IPS-18c (cell line): ENCODE data around the gene DMC1.

Experiments used
- H3K4me3 ChIP-seq: 2 replicates; pipeline ENCODE4 v1.7.0; 2013; ENCODE audit warnings: low read depth, mild to moderate bottlenecking, low read length, moderate library complexity; ENCODE audit not compliant: insufficient read depth
- H3K9me3 ChIP-seq: one replicate; pipeline ENCODE4 v1.6.1; 2013; ENCODE audit warnings: mild to moderate bottlenecking, low read length, moderate library complexity; ENCODE audit not compliant: control insufficient read depth, insufficient read depth

Gene DMC1

DNA sequence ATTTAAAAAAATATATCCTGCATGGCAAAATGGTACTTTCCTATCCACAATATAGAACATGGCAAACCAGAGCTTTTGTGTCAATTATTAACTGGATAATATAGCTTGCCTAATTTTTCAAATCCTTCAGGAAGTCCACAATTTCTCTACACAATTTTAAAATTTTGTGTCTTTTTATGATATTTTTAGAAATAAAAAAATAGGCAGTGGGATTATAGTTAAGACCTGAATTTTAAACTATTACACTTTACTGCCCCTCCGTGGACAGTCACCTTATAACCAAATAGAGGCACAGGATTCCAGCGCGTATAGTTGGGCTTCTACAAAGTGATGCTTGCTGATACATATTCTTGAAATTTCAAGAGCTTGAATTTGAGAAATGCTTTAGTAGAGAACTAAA, 2.1 kb upstream of the DMC1 start:
- no peaks in the 10 kb centered on the region for H3K9me3 ChIP-seq

GRCh38 chr22:38570779-38571364, 889 bp upstream of the DMC1 start:
- no peaks in the 10 kb centered on the region for H3K9me3 ChIP-seq
- H3K4me3 ChIP-seq, result peak overlapping the region; percentile 83

More for the DNA sequence above, 2.1 kb upstream of the DMC1 start:
- no peak overlapping the region for H3K4me3 ChIP-seq

DNA sequence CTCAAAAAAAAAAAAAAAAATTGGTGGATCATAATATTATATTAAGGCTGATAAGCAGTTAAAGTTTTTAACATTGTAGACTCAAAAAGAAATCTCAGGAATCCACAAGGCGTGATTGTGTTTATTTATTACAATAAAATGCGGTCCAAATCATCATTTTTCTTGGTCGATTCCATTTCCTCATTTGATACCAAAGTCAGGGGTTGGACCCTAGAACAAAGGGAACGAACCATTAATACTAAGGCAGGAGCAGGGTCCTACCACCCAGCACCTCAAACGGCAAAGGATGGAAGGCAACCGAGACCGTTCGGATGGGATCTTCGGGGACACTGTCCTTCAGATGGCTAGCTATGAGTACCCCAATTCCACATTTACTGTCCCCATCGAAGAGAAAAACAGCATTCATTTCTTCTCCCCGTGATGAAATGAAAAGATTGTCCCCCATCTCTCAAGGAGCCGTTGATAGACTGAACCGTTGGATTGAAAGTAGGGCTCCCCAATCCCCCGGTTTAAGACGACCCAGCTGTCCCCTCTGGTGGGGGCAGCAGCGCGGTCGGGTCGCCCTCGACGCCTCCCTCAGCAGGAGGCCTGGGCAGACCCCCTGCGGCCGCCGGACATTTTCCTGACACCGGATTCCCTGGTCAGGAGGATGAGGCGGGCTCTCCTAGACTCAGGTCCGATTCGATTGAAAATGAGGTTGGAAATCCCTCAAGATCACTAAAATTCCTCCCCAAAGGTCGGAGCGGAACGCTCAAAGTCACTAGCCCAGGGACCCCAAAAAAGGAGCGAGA, 607 bp downstream of the DMC1 start:
- peak overlapping the region; percentile 83 for H3K4me3 ChIP-seq
- no peaks in the 10 kb centered on the region for H3K9me3 ChIP-seq

DNA sequence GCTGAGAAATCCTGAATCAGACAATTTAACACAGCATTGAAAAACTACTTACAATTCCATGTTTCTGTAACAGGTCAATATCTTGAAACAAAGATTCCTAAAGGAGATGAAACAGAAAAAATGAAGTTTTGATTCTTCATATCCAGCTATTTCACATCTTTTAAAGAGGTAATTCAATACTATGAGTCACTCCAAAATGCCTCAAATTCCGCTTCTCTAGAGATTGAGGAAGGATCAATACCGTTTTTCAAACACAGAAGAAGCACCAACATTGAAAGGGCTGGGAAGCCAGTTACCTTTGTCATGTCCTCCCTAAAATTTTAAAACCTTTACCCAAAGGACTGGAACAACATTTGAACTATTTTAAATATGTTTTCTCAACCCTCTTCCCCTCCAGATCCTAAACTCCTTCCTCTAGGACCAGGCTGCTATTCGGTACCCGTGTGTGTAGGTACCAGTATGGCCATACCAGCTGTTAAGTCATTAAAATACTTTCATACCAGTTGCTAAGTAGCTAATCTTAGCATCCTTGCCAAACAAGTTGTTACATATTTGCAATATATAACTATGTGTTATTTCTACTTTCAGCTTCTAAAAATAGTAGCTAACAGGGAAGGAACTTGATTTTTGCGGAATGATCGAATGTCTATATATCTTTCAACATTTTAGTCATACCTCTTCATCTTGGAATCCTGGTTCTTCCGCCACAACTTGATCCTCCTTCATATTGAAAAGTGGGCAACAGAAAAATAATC, 2.3 kb downstream of the DMC1 start:
- Histone ChIP-seq H3K4me3 (no peak overlapping the region), H3K9me3 (no peaks in the 10 kb centered on the region)

GRCh38 chr22:38566726-38567504, 3.1 kb downstream of the DMC1 start:
- H3K4me3 ChIP-seq, result no peak overlapping the region
- H3K9me3 ChIP-seq, result no peaks in the 10 kb centered on the region

- Histone ChIP-seq H3K9me3 (no peaks in the 10 kb centered on the region), H3K4me3 (no peak overlapping the region)
Measured at GRCh38 chr22:38565441-38565840, 4.5 kb downstream of the DMC1 start.

DNA sequence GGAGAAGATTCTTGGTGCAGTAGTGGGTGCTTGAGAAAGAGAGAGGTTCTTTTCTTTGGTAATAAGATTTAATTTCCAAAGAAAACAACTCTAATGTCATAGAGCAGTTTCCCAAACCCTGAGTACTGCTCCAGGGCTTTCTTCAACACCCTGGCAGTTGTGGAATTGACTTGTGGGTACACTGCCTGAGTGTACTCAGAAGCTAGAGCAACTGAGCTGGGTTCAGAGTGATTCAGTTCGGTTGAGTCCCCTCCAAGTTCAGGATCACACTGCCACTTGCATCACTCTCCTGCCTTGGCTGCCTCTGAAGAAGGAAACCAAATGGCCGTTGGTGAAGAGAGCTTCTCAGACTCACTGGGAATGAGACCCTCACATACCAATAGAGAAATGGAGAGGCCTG, 5.3 kb downstream of the DMC1 start:
- H3K4me3 ChIP-seq, result no peak overlapping the region

GRCh38 chr22:38554281-38554680, 15.7 kb downstream of the DMC1 start:
- Histone ChIP-seq H3K4me3 (no peak overlapping the region), H3K9me3 (no peaks in the 10 kb centered on the region)

More for the DNA sequence above, 5.3 kb downstream of the DMC1 start:
- H3K9me3 ChIP-seq, result no peaks in the 10 kb centered on the region

- Histone ChIP-seq H3K9me3 (no peaks in the 10 kb centered on the region), H3K4me3 (no peak overlapping the region)
Measured at GRCh38 chr22:38549101-38549894, 20.7 kb downstream of the DMC1 start.

DNA sequence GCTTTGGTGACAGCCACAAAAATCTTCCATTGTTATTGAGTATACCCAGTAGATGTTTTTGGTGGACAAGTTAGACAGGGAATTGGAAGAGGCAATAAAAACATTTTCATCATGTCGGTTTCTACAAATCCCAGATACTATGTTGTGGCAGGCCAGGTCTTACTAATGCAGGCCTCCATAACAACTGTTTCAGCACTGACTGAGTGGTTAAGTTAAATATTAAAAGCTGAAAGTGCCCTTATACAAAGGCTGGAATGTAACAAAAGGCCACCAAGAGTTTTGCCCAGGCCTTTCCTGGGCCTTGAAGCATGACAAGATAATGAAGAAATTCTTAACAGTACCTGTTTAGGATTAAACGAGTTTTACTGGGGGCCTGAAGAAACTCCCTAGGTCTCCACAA, 29.3 kb downstream of the DMC1 start:
- Histone ChIP-seq H3K9me3 (no peaks in the 10 kb centered on the region), H3K4me3 (no peak overlapping the region)

DNA sequence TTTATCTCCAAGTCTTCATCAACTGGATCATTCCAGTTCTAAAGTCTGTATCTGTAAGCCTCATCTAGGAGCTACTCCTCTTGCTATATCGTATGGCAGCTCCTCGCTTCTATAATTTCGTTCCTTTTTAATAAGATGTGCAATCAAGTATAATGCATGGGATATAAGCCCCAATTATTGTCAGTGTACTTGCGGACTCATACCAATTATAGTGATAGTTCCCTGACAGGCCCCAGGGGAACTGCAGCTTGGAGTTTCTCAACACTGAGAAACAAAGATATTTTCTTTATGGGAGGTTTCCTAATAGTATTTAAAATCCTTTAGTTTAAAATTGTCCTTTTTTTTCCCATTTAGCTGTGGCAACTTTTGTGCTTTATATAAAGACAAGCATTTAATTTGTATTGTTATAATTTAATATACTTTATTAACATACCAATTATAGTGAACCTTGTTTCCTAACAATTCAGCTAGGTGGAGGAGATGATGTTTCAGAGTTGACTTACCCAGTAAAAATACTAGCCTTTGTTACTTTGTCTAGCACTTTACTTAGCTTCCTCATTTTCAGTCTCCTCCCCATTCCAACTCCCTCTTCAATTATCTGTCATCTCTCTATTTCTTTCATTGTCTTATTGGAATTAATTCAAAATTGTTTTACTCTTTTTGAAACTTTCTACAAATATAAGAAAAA, 38.6 kb downstream of the DMC1 start:
- no peaks in the 10 kb centered on the region for H3K9me3 ChIP-seq
- no peak overlapping the region for H3K4me3 ChIP-seq

- H3K9me3 ChIP-seq, result no peaks in the 10 kb centered on the region
- no peak overlapping the region for H3K4me3 ChIP-seq
Measured at GRCh38 chr22:38524429-38524828, 45.6 kb downstream of the DMC1 start.

- Histone ChIP-seq H3K9me3 (no peaks in the 10 kb centered on the region), H3K4me3 (no peak overlapping the region)
Measured at GRCh38 chr22:38523479-38523878, 46.5 kb downstream of the DMC1 start.

- no peaks in the 10 kb centered on the region for H3K9me3 ChIP-seq
- H3K4me3 ChIP-seq, result no peak overlapping the region
Measured at GRCh38 chr22:38523029-38523428, 47.0 kb downstream of the DMC1 start.

DNA sequence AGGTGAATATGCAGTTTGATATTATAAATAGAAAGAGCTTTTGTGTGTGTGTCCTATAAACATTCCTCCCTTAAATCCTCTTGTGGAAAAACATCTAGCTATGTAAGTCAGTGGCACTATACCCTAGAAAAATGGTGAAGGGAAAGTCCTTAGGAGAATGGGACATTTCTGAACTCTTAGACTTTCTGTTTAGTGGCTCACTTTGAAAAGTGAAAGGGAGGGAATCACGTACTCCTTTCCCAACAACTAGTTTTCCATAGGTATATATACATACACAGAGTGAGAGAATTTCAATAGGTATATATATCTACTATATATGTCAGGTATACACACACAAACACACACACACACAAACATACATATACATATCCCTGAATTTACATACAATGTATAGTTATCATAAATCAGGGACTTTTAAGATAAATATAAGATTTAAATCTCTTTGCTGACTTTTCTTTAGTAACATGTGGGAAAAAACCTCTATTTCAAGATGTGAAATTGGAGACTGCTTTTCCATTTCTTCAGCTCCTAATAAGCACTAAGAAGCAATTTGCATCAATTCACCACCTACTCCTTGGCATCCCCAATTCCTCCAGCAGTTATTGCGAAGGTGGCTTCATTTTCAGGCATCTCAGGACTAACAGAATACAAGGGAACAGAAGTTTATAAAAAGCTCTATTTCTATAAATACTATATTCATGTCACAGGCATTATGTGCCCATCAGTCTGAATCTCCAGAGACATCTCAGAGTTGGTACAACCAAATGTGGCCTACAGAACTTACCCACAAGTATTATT, 50.3 kb downstream of the DMC1 start:
- no peak overlapping the region for H3K4me3 ChIP-seq
- no peaks in the 10 kb centered on the region for H3K9me3 ChIP-seq

DNA sequence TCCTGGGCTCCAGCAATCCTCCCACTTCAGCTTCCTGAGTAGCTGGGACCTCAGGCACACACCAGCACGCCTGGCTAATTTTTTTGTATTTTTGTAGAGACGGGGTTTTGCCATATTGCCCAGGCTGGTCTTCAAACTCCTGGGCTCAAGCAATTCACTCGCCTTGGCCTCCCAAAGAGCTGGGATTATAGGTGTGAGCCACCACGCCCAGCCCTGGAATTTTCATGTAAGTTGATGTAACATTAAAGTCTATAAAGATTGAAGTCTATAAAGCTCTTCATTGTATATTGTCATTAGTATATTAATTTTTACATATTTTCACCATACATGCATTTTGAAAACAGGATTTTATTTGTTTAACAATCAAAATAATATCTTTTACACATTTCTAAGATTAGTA, 51.4 kb downstream of the DMC1 start:
- Histone ChIP-seq H3K4me3 (no peak overlapping the region), H3K9me3 (no peaks in the 10 kb centered on the region)
